Keratinocyte (primary cell): Measurements from ENCODE around the gene OSBPL8. TPM values are rescaled to one million over a fixed set of nuclear protein-coding genes. Genes with fewer than 3 reads are reported as not detected.

Experiments
- DNase-seq: peaks from one replicate; pipeline ENCODE4 v3.0.0-alpha.2; 2011; ENCODE audit warnings: low read depth, missing footprints, low spot score
- FAIRE-seq: peaks from 2 replicates; lab custom pipeline; 2011; peaks lifted over from hg19 to GRCh38; lab: Jason Lieb, UNC
- H2AFZ ChIP-seq: 2 replicates; pipeline ENCODE4 v1.6.0; 2012; ENCODE audit warnings: low read length, control low read depth, inconsistent platforms; ENCODE audit not compliant: control insufficient read depth
- H3K27ac ChIP-seq: 2 replicates; pipeline ENCODE4 v1.5.1; 2011; ENCODE audit warnings: low read length; ENCODE audit not compliant: control insufficient read depth, insufficient read depth
- H3K27me3 ChIP-seq: 3 replicates; pipeline ENCODE4 v1.6.0; 2011; ENCODE audit warnings: low read length; ENCODE audit not compliant: control insufficient read depth, insufficient read depth; ENCODE audit errors: extremely low read depth
- H3K36me3 ChIP-seq, 2 experiments: 2 replicates in 1 of 2; 3 replicates in 1 of 2; pipeline ENCODE4 v1.5.1; 2011; ENCODE audit warnings: low read length in 2 of 2, mild to moderate bottlenecking in 1 of 2; ENCODE audit not compliant: control insufficient read depth in 2 of 2, insufficient read depth in 2 of 2; ENCODE audit errors: extremely low read depth in 1 of 2
- H3K4me1 ChIP-seq: 3 replicates; pipeline ENCODE4 v1.5.1; 2011; ENCODE audit warnings: low read length; ENCODE audit not compliant: control insufficient read depth, insufficient read depth; ENCODE audit errors: extremely low read depth
- H3K4me2 ChIP-seq: 3 replicates; pipeline ENCODE4 v1.6.0; 2011; ENCODE audit warnings: low read depth, low read length; ENCODE audit not compliant: control insufficient read depth, insufficient read depth; ENCODE audit errors: extremely low read depth
- H3K4me3 ChIP-seq, 3 experiments: fragments of 200-600 bp in 1 of 3; sonication (generic) in 1 of 3; 2 replicates in 2 of 3; 3 replicates in 1 of 3; pipeline ENCODE4 v1.5.1; 2011 to 2016; ENCODE audit warnings: low read length in 3 of 3, mild to moderate bottlenecking in 3 of 3, control low read depth in 2 of 3, inconsistent platforms in 1 of 3, low read depth in 1 of 3, mixed read lengths in 1 of 3, mixed run types in 1 of 3, moderate library complexity in 1 of 3; ENCODE audit not compliant: control insufficient read depth in 2 of 3, insufficient read depth in 2 of 3; ENCODE audit errors: extremely low read depth in 1 of 3
- H3K79me2 ChIP-seq: 2 replicates; pipeline ENCODE4 v1.6.0; 2012; ENCODE audit warnings: low read length; ENCODE audit not compliant: control insufficient read depth, insufficient read depth
- H3K9ac ChIP-seq: 3 replicates; pipeline ENCODE4 v1.6.0; 2011; ENCODE audit warnings: low read length; ENCODE audit not compliant: control insufficient read depth, insufficient read depth; ENCODE audit errors: extremely low read depth
- H3K9me1 ChIP-seq: 3 replicates; pipeline ENCODE4 v1.6.0; 2011; ENCODE audit warnings: low read length; ENCODE audit not compliant: control insufficient read depth, insufficient read depth; ENCODE audit errors: extremely low read depth
- H3K9me3 ChIP-seq: 2 replicates; pipeline ENCODE4 v1.5.1; 2012; ENCODE audit warnings: low read depth, low read length; ENCODE audit not compliant: control insufficient read depth
- H4K20me1 ChIP-seq: 3 replicates; pipeline ENCODE4 v1.6.0; 2011; ENCODE audit warnings: low read length; ENCODE audit not compliant: control insufficient read depth, insufficient read depth; ENCODE audit errors: extremely low read depth
- CTCF ChIP-seq, 3 experiments: IDR thresholded peaks in 1 of 3; conservative IDR thresholded peaks in 1 of 3; optimal IDR thresholded peaks in 1 of 3; 2 replicates in 2 of 3; 3 replicates in 1 of 3; pipeline versions ENCODE3 to v1.5.1; 2011; ENCODE audit warnings: low read length in 3 of 3, mild to moderate bottlenecking in 3 of 3, moderate library complexity in 2 of 3, control low read depth in 1 of 3, inconsistent platforms in 1 of 3; ENCODE audit not compliant: insufficient read depth in 2 of 3; ENCODE audit errors: extremely low read depth in 1 of 3
- EZH2 ChIP-seq: IDR thresholded peaks from one replicate; pipeline ENCODE4 v1.6.1; 2012; ENCODE audit warnings: inconsistent platforms, mild to moderate bottlenecking, low read length, moderate library complexity
- dilution Hi-C: fragments of 300-500 bp; cut with MboI; formaldehyde crosslinking; loops from one replicate; pipeline ENCODE4 v1.7.0; 2020; ENCODE audit warnings: low sequenced_read_pairs; ENCODE audit not compliant: extremely low pct_ligation_motif_present
- polyA plus RNA-seq, 5 experiments: library from polyadenylated mRNA; depleted of rRNA in 3 of 5; stranded (reverse) in 3 of 5; stranded (forward) in 1 of 5; unstranded in 1 of 5; fragments of >200 nt; gene quantifications; 1 replicate in 1 of 5; 2 replicates in 3 of 5; 3 replicates in 1 of 5; pipeline versions ENCODE4 v1.2.1 to v1.2.3, GENCODE V29; 2011 to 2012; ENCODE audit warnings: missing spikeins in 2 of 5, low read depth in 1 of 5, low replicate concordance in 1 of 5

OSBPL8 gene
- polyA plus RNA-seq, 1 donor (not counting 4 experiments of a cell fraction or from before 2014, with no cell fraction given), result 33.7 TPM

GRCh38 chr12:76318773-76319594 lies 240.6 kb downstream of the OSBPL8 start:
- no peak for DNase-seq
- TF ChIP-seq CTCF (optimal IDR thresholded peaks at IDR 0.05 in 1 of 3, IDR thresholded peaks at IDR 0.05 in 1 of 3, conservative IDR thresholded peaks at IDR 0.05 in 1 of 3; ENCODE audit: extremely low read depth in 1 of 3, insufficient read depth in 2 of 3, low read length in 3 of 3) (no peak), EZH2 (no peak)
- Histone ChIP-seq H3K4me3 (no peak overlapping the region), H3K27ac (no peak overlapping the region), H4K20me1 (no peaks in the 10 kb centered on the region), H3K4me2 (no peak overlapping the region), H3K36me3 (no peaks in the 10 kb centered on the region), H3K4me1 (peaks cover 4% of the 10 kb centered on the region), H2AFZ (no peak overlapping the region), H3K79me2 (no peaks in the 10 kb centered on the region), H3K9me1 (no peaks in the 10 kb centered on the region), H3K9ac (no peak overlapping the region), H3K27me3 (no peaks in the 10 kb centered on the region), H3K9me3 (no peaks in the 10 kb centered on the region)
- dilution Hi-C loops, result no loop called here
- FAIRE-seq, result no peak

- H3K27ac ChIP-seq, result no peak overlapping the region
- no peaks in the 10 kb centered on the region for H3K9me1 ChIP-seq
- H2AFZ ChIP-seq, result no peak overlapping the region
- H3K36me3 ChIP-seq, result no peaks in the 10 kb centered on the region
- no peak overlapping the region for H3K9ac ChIP-seq
- H3K4me1 ChIP-seq, result peaks cover 4% of the 10 kb centered on the region
- H4K20me1 ChIP-seq, result no peaks in the 10 kb centered on the region
- H3K4me2 ChIP-seq, result no peak overlapping the region
- H3K9me3 ChIP-seq, result no peaks in the 10 kb centered on the region
- DNase-seq (no peak), FAIRE-seq (no peak)
- dilution Hi-C loops, result no loop called here
- no peaks in the 10 kb centered on the region for H3K79me2 ChIP-seq
- H3K4me3 ChIP-seq, result no peak overlapping the region
- TF ChIP-seq EZH2 (no peak), CTCF (optimal IDR thresholded peaks at IDR 0.05 in 1 of 3, IDR thresholded peaks at IDR 0.05 in 1 of 3, conservative IDR thresholded peaks at IDR 0.05 in 1 of 3; ENCODE audit: extremely low read depth in 1 of 3, insufficient read depth in 2 of 3, low read length in 3 of 3) (no peak)
- no peaks in the 10 kb centered on the region for H3K27me3 ChIP-seq
These were observed 241.6 kb downstream of the OSBPL8 start for GRCh38 chr12:76317976-76318375.
